OCI-LY1 (cell line): ENCODE data around the gene THOC7.

ENCODE experiments used
- H2AFZ ChIP-seq: fragments of 200-600 bp; sonication (generic), shearing (Covaris generic); 2 replicates; pipeline ENCODE4 v1.6.0; 2014; ENCODE audit warnings: antibody characterized with exemption, mild to moderate bottlenecking, low read length
- H3F3A ChIP-seq: fragments of 200-600 bp; sonication (generic), shearing (Covaris generic); 2 replicates; pipeline ENCODE4 v1.6.0; 2014; ENCODE audit warnings: mild to moderate bottlenecking, antibody characterized with exemption, low read length, moderate library complexity; ENCODE audit not compliant: insufficient read depth
- H3K27ac ChIP-seq: fragments of 200-600 bp; sonication (generic); 2 replicates; pipeline ENCODE4 v1.5.1; 2014; ENCODE audit warnings: low read length, mixed run types, mild to moderate bottlenecking, low read depth; ENCODE audit not compliant: poor library complexity, severe bottlenecking
- H3K27me3 ChIP-seq: fragments of 200-600 bp; sonication (generic); 2 replicates; pipeline ENCODE4 v1.6.0; 2014; ENCODE audit warnings: antibody characterized with exemption, mild to moderate bottlenecking, low read length, moderate library complexity; ENCODE audit not compliant: insufficient read depth
- H3K36me3 ChIP-seq: fragments of 200-600 bp; sonication (generic); 2 replicates; pipeline ENCODE4 v1.6.1; 2014; ENCODE audit warnings: mild to moderate bottlenecking, antibody characterized with exemption, low read length, moderate library complexity, mixed read lengths; ENCODE audit not compliant: insufficient read depth
- H3K4me1 ChIP-seq: fragments of 200-600 bp; sonication (generic); 2 replicates; pipeline ENCODE4 v1.5.1; 2014; ENCODE audit warnings: mild to moderate bottlenecking, low read length, moderate library complexity; ENCODE audit not compliant: insufficient read depth, severe bottlenecking
- H3K4me2 ChIP-seq: fragments of 200-600 bp; sonication (generic), shearing (Covaris generic); 2 replicates; pipeline ENCODE4 v1.6.1; 2014; ENCODE audit warnings: low read length
- H3K4me3 ChIP-seq: fragments of 200-600 bp; sonication (generic); 2 replicates; pipeline ENCODE4 v1.5.1; 2014; ENCODE audit warnings: low read length, low read depth, mild to moderate bottlenecking, mixed read lengths; ENCODE audit not compliant: poor library complexity, severe bottlenecking
- H3K79me2 ChIP-seq: fragments of 200-600 bp; shearing (Covaris generic); 2 replicates; pipeline ENCODE4 v1.6.1; 2016; ENCODE audit warnings: mixed run types, low read length, mixed read lengths; ENCODE audit not compliant: insufficient read depth
- H3K9ac ChIP-seq: fragments of 200-600 bp; sonication (generic), shearing (Covaris generic); 2 replicates; pipeline ENCODE4 v1.6.1; 2014; ENCODE audit warnings: mild to moderate bottlenecking, low read length, mixed read lengths
- H3K9me2 ChIP-seq: fragments of 200-600 bp; sonication (generic), shearing (Covaris generic); 2 replicates; pipeline ENCODE4 v1.6.1; 2014; ENCODE audit warnings: low read depth, mild to moderate bottlenecking, low read length, mixed read lengths
- H3K9me3 ChIP-seq: fragments of 200-600 bp; shearing (Covaris generic); 2 replicates; pipeline ENCODE4 v1.6.1; 2014; ENCODE audit warnings: low read length, mixed read lengths
- H4K20me1 ChIP-seq: fragments of 200-600 bp; sonication (generic), shearing (Covaris generic); 2 replicates; pipeline ENCODE4 v1.6.0; 2016; ENCODE audit warnings: mild to moderate bottlenecking, low read length; ENCODE audit not compliant: insufficient read depth
- EZH2 ChIP-seq: fragments of 200-600 bp; sonication (generic), shearing (Covaris generic); IDR thresholded peaks from 2 replicates; pipeline ENCODE4 v1.8.0; 2017; ENCODE audit warnings: borderline replicate concordance, mixed run types, mild to moderate bottlenecking, antibody characterized with exemption, low read length, moderate library complexity, mixed read lengths
- TF ChIP-seq, protein P1 (sequence below): fragments of 200-600 bp; sonication (generic), shearing (Covaris generic); IDR thresholded peaks from 2 replicates; pipeline ENCODE4 v1.5.1; 2017; ENCODE audit warnings: mild to moderate bottlenecking, antibody characterized with exemption, low read length, moderate library complexity, mixed read lengths

The THOC7 gene

DNA sequence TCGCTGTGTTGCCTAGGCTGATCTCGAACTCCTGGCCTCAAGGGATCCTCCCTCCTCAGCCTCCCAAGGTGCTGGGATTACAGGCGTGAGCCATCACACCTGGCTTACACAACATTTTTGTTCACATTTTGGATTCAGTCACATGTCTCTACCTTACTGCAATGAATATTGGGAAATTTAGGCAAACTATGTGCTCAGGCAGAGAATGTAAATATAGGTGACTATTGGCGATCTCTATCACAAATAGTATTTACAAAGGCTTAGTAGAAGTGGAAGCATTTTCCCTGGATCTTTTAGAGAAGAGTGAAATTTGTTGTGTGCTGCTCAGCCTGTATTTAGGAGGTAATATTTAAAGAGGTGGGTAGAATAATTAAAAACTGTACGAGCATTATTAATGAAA is 27.9 kb upstream of the THOC7 start:
- TF ChIP-seq, protein P1, sequence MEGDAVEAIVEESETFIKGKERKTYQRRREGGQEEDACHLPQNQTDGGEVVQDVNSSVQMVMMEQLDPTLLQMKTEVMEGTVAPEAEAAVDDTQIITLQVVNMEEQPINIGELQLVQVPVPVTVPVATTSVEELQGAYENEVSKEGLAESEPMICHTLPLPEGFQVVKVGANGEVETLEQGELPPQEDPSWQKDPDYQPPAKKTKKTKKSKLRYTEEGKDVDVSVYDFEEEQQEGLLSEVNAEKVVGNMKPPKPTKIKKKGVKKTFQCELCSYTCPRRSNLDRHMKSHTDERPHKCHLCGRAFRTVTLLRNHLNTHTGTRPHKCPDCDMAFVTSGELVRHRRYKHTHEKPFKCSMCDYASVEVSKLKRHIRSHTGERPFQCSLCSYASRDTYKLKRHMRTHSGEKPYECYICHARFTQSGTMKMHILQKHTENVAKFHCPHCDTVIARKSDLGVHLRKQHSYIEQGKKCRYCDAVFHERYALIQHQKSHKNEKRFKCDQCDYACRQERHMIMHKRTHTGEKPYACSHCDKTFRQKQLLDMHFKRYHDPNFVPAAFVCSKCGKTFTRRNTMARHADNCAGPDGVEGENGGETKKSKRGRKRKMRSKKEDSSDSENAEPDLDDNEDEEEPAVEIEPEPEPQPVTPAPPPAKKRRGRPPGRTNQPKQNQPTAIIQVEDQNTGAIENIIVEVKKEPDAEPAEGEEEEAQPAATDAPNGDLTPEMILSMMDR: no peak
- no peak for TF ChIP-seq EZH2
- Histone ChIP-seq H3K27me3 (no peaks in the 10 kb centered on the region), H3F3A (no peaks in the 10 kb centered on the region), H2AFZ (no peak overlapping the region), H3K4me2 (no peak overlapping the region), H3K9ac (no peak overlapping the region), H3K4me1 (peaks cover 5% of the 10 kb centered on the region), H3K9me3 (no peaks in the 10 kb centered on the region), H3K36me3 (peaks cover 8% of the 10 kb centered on the region; the same call in 1 of the 2 replicates), H3K9me2 (no peaks in the 10 kb centered on the region), H3K4me3 (no peak overlapping the region), H3K27ac (no peak overlapping the region), H3K79me2 (peaks cover 61% of the 10 kb centered on the region), H4K20me1 (no peaks in the 10 kb centered on the region)

DNA sequence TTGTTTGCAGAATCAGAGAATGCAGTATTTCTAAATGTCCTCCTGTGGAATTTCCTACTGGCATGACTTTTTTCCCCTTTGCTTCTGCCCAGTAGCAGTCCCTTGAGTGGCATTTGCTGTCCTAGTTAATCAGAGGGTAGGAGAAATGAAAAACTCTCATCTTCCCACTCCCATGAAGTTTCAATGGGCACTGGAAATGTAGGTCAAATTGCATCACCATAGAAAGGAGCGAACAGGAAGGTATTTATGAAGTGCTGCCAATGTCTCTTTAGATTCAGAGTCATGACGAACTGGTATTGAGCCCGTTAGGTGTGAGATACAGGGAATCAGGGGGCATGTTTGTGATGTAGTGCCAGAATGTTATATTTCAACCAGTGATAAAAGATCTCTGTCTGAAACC is 23.3 kb upstream of the THOC7 start:
- no peaks in the 10 kb centered on the region for H3F3A ChIP-seq
- H3K27ac ChIP-seq: no peak overlapping the region
- no peak overlapping the region for H2AFZ ChIP-seq
- TF ChIP-seq EZH2: no peak
- TF ChIP-seq, protein P1: no peak
- H3K9me2 ChIP-seq: no peaks in the 10 kb centered on the region
- H4K20me1 ChIP-seq: no peaks in the 10 kb centered on the region
- H3K79me2 ChIP-seq: peaks cover 74% of the 10 kb centered on the region
- no peaks in the 10 kb centered on the region for H3K4me1 ChIP-seq
- no peak overlapping the region for H3K9ac ChIP-seq
- H3K9me3 ChIP-seq: no peaks in the 10 kb centered on the region
- H3K4me2 ChIP-seq: no peak overlapping the region
- H3K27me3 ChIP-seq: no peaks in the 10 kb centered on the region
- no peak overlapping the region for H3K4me3 ChIP-seq
- H3K36me3 ChIP-seq: peaks cover 13% of the 10 kb centered on the region; the same call in 1 of the 2 replicates

DNA sequence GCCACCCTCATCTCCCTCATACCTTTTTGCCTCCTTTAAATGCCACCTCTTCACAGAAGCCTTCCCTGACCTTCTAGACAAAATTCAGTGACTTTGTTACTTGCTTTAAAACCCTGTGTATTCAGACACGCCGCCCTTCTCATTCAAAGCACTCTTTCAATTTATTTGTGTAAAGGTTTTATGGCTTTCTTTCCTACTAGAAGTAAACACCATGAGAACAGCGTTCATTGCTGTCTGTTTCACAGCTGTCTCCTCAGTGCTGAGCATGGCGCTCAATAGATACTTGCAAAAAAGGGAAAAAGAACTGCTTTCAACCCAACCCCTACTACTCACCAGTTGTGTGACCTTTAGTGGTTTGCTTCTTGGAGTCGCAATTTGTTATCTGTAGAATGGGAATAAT is 17.0 kb upstream of the THOC7 start:
- Histone ChIP-seq H3K4me3 (no peak overlapping the region), H3K36me3 (peaks cover 7% of the 10 kb centered on the region; the same call in 1 of the 2 replicates), H4K20me1 (no peaks in the 10 kb centered on the region), H3K79me2 (peaks cover 94% of the 10 kb centered on the region), H3K27me3 (no peaks in the 10 kb centered on the region), H3K4me1 (peaks cover 19% of the 10 kb centered on the region), H3K27ac (no peak overlapping the region), H2AFZ (no peak overlapping the region), H3K4me2 (no peak overlapping the region), H3K9me2 (no peaks in the 10 kb centered on the region), H3F3A (no peaks in the 10 kb centered on the region), H3K9ac (no peak overlapping the region), H3K9me3 (no peaks in the 10 kb centered on the region)
- TF ChIP-seq, protein P1: no peak
- no peak for TF ChIP-seq EZH2
